Measurements from ENCODE around the gene TIMM8A.

TIMM8A gene, protein sequence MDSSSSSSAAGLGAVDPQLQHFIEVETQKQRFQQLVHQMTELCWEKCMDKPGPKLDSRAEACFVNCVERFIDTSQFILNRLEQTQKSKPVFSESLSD

DNA sequence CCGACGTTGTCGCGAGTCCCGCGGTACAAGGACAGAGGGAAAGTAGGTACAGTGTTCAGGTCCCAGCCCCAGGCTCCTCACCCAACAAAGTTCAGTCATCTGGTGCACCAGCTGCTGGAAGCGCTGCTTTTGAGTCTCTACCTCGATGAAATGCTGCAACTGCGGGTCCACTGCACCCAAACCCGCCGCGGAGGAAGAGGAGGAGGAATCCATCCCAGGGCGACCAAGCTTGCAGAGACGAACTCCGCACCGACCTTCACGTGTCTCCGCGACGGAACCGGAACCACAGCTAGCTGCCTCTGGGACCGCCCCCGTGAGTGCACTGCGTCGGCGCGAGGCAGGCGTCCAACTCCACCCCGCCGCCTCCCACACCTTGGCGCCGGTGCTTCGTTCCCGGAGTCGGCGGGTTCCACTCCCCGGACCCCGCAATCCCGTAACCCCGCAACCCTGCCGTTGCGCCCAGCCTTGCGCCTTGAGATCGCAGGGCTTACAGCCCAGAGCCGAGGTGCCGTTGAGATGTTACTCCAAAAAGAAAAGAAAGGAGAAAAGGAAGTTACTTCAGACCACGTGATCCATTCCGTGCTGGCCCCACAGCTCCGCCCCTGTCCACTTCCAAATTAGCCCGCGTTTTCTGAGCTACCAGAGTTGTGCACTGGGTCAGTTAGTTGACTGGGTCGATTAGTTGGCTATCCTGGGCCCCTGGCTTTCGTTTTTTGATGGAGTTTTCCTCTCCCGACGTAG lies at the start of gene TIMM8A:
Gene TIMM8A, minus strand, starts transcription at position 291 of the 741 bp plus-strand sequence. Its CDS starts 78 bp downstream, at position 213.
- DNase-seq (ENCODE audit: low read depth) = peak; percentile 61

DNA sequence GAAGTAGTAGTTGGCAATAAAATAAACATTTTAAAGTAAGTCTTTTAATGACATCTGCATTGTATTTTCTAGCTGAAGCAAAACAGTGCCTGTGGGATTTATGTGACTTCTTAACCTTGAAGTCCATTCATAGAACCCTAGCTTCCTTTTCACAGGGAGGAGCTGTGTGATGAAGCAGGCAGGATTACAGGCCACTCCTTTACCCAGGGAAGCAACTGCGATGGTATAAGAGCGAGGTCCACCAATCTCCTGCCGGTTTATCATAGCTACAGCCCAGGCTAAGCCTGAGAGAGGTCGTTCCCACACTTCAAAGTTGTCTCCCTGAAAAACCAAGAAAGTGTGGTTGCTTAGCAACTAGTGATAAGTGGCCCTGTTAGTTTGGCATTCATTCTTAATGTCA lies 49.2 kb upstream of the TIMM8A start:
- DNase-seq (ENCODE audit: low read depth) = no peak

DNA sequence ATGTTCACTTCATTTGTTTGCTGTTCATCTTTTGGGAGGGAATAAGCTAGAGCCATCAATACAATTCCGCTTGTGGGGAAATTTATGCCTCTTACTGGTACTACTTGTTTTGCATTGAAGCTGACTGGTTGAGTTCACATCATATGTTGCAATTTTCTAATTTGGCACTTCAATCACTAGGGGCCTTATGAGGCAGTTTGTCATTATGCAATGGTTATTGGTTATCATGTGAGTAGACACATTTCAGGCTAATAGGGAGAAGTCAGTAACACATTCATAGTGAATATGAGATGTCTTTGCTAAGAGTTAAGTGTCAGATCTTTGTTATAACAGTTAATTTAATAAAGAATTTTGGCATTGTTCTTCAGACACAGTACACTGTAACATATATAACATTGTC lies 47.2 kb upstream of the TIMM8A start:
- DNase-seq (ENCODE audit: low read depth) = no peak

DNA sequence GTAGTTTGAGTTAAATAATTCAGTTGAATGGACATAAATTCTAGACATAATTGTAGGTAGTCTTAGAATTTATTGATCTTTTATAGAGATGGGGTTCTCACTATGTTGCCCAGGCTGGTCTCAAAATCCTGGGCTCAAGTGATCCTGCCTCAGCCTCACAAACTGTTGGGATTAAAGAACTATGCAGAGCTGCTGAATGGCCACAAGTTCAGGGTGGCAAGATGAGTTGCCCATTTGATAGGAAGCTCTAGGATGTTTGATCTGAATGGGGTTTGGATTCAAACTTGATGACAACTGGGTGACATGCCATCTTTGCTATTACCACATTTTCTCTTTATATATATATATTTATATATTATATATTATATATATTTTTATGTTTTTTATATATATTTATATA lies 45.8 kb upstream of the TIMM8A start:
- no peak for DNase-seq (ENCODE audit: low read depth)

DNA sequence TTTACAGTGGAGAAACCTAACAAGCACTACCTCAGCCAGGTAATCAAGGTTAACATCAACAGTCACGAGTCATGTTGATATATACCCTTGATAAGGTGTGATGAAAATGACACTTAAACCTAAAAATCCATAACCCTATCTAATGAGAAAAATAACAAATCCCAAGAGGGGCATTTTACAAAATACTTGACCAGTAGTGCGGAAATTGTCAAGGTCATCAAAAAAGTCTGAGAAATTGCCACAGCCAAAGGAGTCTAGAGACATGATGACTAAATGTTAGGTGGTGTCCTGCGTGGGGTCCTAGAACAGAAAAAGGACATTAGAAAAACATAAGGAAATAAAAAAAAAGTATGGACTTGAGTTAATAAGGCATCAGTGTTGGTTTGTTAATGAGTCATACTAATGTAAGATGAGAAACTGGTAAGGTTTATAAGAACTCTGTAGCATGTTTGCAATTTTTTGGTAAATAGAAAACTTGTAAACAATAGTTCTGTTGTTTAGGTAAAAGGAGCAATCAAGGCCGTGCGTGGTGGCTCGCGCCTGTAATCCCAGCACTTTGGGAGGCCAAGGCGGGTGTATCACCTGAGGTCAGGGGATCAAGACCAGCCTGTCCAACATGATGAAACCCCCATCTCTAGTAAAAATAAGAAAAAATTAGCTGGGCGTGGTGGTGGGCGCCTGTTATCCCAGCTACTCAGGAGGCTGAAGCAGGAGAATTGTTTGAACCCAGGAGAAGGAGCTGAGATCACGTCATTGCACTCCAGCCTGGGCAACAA lies 45.2 kb upstream of the TIMM8A start:
- DNase-seq (ENCODE audit: low read depth) = no peak

DNA sequence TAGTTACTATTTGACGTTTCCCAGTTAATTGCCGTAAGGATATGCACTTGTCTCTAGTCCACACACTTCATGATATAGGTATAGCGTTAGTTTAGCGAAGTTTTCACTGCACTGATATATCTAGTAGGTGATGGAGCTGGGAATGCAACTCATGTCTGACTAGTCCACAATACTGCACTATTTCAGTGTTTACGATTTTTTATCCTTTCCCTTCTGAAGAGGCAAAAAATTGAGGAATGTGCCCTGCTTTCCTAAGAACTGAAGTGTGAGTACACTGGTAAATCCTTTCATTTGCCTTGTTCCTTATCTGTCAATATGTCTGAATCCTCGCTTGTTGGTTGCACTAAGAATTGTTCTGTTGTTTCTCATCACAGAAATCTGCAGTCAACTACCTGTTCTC lies 43.3 kb upstream of the TIMM8A start:
- no peak for DNase-seq (ENCODE audit: low read depth)

DNA sequence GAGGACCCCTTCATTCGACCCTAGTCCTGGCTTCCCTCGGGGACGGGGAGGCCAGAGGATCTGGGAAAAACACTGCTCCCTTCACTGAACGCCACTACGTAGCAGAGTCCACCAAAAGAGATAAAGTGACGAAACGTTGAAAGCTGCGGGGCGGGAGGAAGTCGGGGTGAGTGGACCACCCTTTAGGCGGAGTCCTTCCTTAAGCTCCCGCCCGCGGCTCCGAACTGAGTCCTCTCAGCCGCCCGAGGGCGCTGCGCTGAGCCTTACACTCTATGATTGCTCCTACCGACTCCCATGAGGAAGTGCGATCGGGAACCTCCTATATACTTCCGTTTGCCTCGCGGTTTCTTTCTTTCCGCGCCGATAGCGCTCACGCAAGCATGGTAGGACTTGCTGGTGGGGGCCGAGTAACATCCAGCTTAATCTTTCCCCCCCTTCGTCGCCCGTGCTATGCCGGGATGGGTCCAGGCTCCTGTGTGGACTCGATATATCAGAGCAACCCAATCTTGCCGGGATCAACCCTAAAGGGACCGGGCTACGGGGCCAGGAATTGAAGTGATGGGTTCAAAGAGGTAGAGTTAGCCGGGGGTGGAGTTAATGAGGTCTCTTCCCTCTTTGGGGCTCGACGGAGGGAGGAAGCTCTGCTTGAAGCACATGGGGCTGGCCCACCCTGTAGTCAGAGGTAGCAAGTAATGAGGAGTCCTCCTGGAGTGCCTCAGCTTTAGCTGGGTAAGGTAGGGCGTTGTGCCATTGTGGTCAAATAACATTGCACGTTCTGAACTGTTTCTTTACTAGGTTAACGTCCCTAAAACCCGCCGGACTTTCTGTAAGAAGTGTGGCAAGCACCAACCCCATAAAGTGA lies 42.4 kb upstream of the TIMM8A start, which contains the start of gene RPL36A:
Gene RPL36A, plus strand, starts transcription at position 348 of the 862 bp plus-strand sequence. Its CDS starts 33 bp downstream, at position 381.
- DNase-seq (ENCODE audit: low read depth) = peak; percentile 61

DNA sequence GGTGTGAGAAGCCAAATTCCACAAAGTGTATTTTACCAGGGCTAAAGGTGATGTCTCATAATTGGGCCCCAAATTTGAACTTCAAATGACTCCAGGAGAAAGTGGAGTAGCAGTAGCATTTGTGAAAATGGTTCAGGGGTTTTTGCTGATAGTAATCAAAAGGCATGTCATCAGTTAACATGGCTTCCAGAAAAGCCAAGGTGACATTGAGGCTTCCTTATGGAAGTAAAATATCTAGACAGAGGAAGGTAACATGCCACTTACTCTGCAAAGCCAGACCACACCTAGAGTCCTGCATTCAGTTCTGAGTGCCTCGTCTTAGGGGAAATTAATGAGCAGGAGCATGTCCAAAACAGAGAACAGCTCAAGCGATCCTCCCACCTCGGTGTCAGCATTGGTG lies 40.1 kb upstream of the TIMM8A start:
- no peak for DNase-seq (ENCODE audit: low read depth)

DNA sequence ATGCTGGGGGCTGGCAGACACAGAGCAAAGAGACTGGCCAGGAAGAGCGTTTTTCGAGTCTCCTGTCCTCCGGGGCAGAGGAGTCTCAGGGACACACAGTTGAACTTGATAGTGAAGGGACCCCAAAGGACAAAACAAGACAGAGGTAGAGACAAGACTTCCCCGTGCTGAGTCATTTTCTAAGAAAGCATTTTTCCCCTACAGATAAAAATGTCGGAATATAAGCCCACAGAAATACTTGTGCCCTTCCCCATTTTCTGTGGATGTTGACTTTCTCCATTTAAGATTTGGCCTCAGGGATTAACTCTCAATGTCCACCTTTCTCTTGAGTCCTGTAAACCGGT lies 38.0 kb upstream of the TIMM8A start:
- DNase-seq (ENCODE audit: low read depth) = no peak

DNA sequence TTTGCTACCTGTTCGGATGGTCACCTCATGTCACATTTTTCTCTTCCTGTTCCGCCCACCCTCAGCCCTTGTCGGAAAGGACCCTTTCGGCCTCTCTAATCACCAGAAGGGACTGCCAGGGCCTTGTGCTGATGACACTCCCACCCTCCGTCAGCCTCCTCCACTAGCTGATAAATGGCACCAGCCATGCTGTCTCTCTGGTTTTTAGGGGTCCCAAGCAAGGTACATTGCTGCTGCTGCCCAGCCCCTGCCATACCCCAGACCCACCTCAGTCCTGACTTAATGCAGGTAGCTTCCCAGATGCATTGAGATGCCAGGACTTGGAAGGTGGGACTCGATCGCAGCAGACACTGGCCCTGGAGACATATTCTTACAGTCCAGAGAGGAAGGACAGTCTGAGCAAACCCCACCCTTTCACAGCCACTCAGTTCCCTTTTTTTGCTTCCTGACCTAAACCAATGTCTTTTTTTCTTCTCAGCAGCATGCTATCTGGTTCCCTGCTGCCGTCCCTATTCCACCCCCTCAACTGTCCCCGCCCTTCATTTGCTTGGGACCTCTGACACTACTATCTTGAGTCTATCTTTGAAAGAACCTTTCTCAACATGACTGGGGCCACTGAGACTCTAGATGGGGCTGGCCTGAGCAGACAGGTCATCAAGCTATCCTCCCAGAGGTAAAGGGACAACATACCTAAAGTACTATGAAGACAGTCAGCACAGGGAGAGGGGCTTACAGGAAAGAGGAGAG lies 37.4 kb upstream of the TIMM8A start, which contains the start of gene BTK:
Gene BTK, minus strand, starts transcription at position 397 of the 747 bp plus-strand sequence. CDS start 10,907 bp downstream, outside the sequence.
- DNase-seq (ENCODE audit: low read depth) = no peak

DNA sequence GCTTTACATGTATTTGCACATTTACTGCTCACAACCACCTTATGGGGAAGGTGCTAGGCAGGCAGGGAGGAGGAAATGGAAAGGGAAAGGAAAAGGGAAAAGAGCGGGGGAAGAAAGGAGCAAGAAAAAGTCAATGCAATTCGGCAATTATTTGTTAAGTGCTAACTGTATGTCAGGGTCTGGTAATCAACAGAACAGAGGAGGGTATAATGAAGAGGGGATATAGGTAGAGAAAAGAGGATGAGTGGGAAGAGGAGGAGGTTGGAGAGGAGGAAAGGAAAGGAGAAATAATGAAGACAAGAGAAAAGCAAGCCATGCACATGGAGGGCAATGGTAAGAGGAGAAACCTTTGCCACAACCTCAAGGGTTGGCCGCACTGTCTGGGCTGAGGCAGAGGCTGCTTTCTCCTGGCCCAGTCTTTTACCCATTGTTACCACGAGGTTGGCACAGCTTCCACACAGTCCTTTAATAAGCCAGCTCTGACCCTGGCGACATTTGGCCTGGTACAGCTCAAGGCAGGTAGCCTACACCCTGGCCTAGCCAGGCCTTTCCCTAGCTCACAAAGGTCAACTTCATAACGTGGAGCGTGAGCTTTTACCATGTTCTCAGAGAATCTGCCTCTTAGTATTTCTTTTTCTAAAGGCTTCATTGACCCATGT lies 36.6 kb upstream of the TIMM8A start:
- no peak for DNase-seq (ENCODE audit: low read depth)

DNA sequence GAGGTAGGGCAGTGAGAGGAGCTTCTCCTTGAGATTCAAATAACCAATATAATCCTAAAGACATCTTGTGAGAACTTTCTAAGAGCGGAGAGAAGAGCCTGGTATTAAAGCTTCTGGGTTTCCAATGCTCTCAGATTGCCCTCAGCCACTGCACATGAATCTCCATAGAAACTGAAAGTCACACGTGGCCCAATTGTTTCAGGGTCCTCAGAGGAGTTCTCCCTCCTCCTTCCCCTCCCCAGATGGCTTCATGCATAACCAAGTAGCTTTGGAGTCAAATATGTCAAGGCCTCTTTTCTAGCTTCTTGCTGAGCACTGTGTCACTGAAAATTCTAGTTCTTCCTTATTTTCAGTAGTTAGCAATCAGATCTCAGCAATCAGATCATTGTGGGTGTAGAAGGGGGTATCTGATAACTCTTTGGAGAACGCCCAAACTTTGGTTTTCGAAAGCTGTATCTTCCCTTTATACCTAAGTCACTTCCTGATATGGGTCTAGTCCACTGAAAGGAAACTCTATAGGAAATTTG lies 35.2 kb upstream of the TIMM8A start:
- no peak for DNase-seq (ENCODE audit: low read depth)

DNA sequence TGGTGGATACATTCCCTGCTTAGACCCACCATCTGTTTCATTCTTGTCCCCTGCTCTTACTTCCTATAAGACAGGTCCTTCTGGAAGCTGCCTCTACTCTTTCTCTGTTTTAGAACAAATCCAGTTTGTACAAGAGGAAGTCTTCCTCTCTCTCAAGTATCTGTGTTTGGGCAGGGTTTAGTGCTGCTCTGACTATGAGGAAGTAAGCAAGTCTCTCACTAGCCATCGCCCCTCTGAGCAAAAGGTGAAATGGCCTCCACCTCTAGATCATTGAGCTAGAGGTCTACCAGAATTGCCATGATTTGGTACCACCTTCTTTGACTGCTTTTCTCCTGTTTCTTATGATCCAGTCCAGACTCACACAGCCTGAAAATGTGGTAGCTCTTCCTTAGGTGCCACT lies 29.0 kb upstream of the TIMM8A start:
- no peak for DNase-seq (ENCODE audit: low read depth)

DNA sequence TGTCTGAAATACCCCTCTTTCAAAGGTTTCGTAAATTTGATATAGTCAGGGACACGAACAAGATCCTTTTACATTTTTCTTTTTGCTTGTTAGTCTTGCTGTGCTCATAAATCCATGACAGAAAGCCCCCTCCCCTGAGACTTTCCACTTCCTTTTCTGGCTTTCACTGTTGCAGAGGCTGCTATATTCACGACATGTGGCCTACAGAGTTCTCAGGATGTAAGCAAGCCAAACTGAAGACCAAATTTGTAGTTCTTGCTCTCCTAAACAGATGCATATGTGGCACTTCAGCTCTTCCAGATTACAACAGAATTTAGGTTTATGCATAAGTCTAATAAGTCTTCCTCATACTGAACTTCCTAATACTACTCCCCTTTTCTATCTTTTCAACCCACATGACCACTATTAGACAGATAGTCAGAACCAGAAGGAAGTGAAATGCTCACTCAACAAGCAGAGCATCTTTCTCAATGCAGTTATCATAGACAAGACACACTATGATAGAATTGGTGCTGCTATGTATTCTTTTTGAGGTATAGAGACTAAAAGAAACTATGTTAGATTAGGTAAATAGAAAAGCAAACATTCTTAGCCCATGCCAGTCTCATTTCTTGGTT lies 22.5 kb upstream of the TIMM8A start:
- no peak for DNase-seq (ENCODE audit: low read depth)

DNA sequence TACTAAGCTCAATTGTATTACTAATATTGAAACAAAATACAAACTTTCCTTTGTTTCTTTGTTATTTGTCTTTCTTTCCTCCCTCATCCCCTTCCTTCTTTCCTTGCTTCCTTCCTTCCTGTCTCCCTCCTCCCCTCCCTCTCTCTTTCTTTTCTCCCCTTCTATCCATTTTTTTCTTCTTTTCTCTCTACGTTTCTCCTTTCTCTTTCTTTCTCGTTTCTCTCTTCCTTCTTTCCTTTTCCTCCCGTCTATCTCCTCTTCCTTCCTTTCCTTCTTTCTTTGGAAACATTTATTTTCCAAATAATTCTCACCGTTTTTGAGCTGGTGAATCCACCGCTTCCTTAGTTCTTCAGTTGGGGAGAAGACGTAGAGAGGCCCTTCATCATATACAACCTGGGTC lies 21.1 kb upstream of the TIMM8A start:
- no peak for DNase-seq (ENCODE audit: low read depth)

DNA sequence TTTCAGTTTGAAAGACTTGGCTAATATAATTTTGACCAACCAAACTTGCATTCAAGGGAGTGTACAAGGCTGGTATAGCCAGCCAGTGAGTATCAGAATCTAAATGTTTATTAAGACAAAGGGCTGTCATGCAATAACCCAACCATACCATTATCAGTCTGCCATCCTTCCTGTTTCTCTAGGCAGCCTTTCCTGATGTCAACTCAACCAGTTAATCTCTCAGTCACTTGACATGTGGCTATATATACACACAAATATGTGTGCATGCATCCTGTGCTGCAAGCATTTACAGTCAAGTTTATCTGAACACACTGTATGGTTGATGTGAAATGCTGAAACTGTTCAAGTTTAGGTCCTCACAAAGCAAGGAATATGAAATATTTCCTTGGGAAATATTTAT lies 20.3 kb upstream of the TIMM8A start:
- DNase-seq (ENCODE audit: low read depth) = no peak

DNA sequence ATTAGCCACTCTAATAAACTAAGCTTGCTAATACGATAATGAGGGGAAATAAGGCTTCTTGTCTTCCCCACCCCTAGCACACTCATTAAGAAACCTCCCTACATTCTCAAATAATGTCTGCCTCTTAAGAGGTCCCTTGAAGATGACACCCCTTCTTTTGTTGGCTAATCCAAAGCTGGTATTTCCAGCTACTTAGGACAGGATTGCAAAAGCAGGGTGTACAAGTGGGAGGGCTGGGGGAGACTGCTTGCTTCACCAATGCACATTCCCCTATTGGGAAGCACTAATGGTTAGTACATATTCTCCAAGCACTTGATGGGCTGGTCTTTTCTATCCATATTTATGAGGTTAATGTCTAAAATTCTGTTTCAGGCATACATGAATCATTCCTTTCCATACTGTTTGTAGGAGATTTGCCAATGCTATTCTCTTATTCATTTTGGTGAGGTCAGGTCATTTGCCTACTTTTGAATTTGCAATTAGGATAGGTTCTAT lies 16.8 kb upstream of the TIMM8A start:
- no peak for DNase-seq (ENCODE audit: low read depth)

DNA sequence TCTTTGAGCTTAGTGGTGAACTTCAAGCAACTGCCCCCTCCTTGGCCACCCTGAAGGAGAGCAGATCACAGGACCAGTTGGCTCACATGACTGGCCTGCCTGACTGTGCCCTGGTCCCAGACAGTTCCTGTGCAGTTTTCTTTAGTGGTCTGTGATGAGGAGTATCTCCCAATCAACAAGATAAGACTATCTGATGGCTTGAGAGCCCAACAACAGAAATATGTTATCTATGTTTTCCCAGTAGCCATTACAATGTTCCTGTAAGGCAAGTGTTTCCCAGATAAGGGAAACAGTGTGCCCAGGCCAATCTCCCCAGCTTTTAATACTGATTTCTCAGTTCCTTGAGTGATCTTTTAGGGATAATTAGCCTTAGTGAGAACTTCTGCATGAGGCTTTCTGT lies 14.2 kb upstream of the TIMM8A start:
- no peak for DNase-seq (ENCODE audit: low read depth)

DNA sequence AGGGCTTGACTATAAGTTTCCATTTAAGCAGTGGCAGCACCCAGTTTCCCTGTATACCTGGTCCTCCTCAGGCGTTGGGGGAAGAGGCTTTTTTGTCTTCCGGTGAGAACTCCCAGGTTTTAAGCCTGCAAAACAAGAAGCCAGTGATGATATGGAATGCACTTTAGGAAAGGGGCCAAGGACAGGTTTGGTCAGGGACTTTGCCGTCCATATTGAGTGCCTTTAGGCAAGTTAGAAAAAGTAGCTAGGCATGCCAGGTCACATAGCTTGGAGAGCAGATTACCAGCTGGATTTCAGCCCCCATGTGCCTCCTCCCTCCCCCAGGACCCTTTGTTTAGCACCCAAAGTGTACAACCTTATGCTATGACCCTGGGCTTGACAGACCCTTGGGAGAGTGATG lies 13.6 kb upstream of the TIMM8A start:
- DNase-seq (ENCODE audit: low read depth) = no peak

DNA sequence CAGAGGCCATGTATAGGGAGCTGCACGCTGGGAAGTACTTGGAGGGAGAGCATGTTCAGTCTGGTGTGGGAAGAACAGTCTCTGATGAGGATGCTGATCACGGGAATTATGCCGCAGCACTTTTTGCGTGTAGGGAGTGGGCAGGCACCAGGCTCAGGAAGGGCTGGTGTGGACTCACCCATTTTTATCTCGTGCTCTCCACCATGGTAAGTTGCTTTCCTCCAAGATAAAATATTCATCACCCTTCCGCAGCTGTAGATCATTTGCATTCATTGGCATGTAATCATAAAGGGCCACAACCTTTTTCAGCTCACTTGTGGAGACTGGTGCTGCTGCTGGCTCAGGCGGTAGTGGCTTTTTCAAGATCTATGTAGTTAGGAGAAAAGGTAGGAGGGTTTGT lies 11.8 kb upstream of the TIMM8A start:
- no peak for DNase-seq (ENCODE audit: low read depth)
